ENCODE data around the gene GRK5.

GRK5 gene

GRCh38 chr10:119339109-119339508 is 131.7 kb downstream of the GRK5 start:
- Histone ChIP-seq H3K36me3 (ENCODE audit: low read length) (no peaks in the 10 kb centered on the region), H4K20me1 (ENCODE audit: low read depth, low read length) (no peaks in the 10 kb centered on the region), H3K9me3 (ENCODE audit: insufficient read depth, low read length) (no peaks in the 10 kb centered on the region), H3K79me2 (ENCODE audit: insufficient read depth, low read length) (no peaks in the 10 kb centered on the region), H3K9me2 (replicated peaks; ENCODE audit: insufficient read depth, low read length) (no peaks in the 10 kb centered on the region), H3F3A (ENCODE audit: insufficient read depth) (no peaks in the 10 kb centered on the region), H3K27me3 (ENCODE audit: low read length) (no peaks in the 10 kb centered on the region), H2AFZ (ENCODE audit: low read depth, low read length, severe bottlenecking) (no peak overlapping the region), H3K4me2 (ENCODE audit: low read depth, low read length, poor library complexity, severe bottlenecking) (no peak overlapping the region), H3K9ac (ENCODE audit: low read length) (no peak overlapping the region), H3K4me3 (ENCODE audit: insufficient read depth, low read length, poor library complexity, severe bottlenecking) (no peak overlapping the region), H3K27ac (ENCODE audit: low read depth, low read length) (no peak overlapping the region)
- TF ChIP-seq, protein P1, sequence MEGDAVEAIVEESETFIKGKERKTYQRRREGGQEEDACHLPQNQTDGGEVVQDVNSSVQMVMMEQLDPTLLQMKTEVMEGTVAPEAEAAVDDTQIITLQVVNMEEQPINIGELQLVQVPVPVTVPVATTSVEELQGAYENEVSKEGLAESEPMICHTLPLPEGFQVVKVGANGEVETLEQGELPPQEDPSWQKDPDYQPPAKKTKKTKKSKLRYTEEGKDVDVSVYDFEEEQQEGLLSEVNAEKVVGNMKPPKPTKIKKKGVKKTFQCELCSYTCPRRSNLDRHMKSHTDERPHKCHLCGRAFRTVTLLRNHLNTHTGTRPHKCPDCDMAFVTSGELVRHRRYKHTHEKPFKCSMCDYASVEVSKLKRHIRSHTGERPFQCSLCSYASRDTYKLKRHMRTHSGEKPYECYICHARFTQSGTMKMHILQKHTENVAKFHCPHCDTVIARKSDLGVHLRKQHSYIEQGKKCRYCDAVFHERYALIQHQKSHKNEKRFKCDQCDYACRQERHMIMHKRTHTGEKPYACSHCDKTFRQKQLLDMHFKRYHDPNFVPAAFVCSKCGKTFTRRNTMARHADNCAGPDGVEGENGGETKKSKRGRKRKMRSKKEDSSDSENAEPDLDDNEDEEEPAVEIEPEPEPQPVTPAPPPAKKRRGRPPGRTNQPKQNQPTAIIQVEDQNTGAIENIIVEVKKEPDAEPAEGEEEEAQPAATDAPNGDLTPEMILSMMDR (IDR thresholded peaks at IDR 0.05; ENCODE audit: insufficient read depth, low read length, poor library complexity, severe bottlenecking) = no peak
- TF ChIP-seq EZH2phosphoT487 (conservative IDR thresholded peaks at IDR 0.05; ENCODE audit: low read length) = no peak

- no peak overlapping the region for H3K27ac ChIP-seq (ENCODE audit: low read depth, low read length)
- no peaks in the 10 kb centered on the region for H3K27me3 ChIP-seq (ENCODE audit: low read length)
- H3K36me3 ChIP-seq (ENCODE audit: low read length) = no peaks in the 10 kb centered on the region
- H3K79me2 ChIP-seq (ENCODE audit: insufficient read depth, low read length) = no peaks in the 10 kb centered on the region
- no peak overlapping the region for H3K9ac ChIP-seq (ENCODE audit: low read length)
- H3F3A ChIP-seq (ENCODE audit: insufficient read depth) = no peaks in the 10 kb centered on the region
- no peaks in the 10 kb centered on the region for H4K20me1 ChIP-seq (ENCODE audit: low read depth, low read length)
- no peaks in the 10 kb centered on the region for H3K9me2 ChIP-seq (replicated peaks; ENCODE audit: insufficient read depth, low read length)
- no peak overlapping the region for H3K4me2 ChIP-seq (ENCODE audit: low read depth, low read length, poor library complexity, severe bottlenecking)
- no peaks in the 10 kb centered on the region for H3K9me3 ChIP-seq (ENCODE audit: insufficient read depth, low read length)
- TF ChIP-seq EZH2phosphoT487 (conservative IDR thresholded peaks at IDR 0.05; ENCODE audit: low read length) = no peak
- TF ChIP-seq, protein P1 (IDR thresholded peaks at IDR 0.05; ENCODE audit: insufficient read depth, low read length, poor library complexity, severe bottlenecking) = no peak
- H2AFZ ChIP-seq (ENCODE audit: low read depth, low read length, severe bottlenecking) = no peak overlapping the region
- H3K4me3 ChIP-seq (ENCODE audit: insufficient read depth, low read length, poor library complexity, severe bottlenecking) = no peak overlapping the region
Measured at GRCh38 chr10:119340893-119341458, 133.6 kb downstream of the GRK5 start.

GRCh38 chr10:119341459-119342301 is 134.3 kb downstream of the GRK5 start:
- H2AFZ ChIP-seq (ENCODE audit: low read depth, low read length, severe bottlenecking) = no peak overlapping the region
- H3K79me2 ChIP-seq (ENCODE audit: insufficient read depth, low read length) = no peaks in the 10 kb centered on the region
- H3F3A ChIP-seq (ENCODE audit: insufficient read depth) = no peaks in the 10 kb centered on the region
- H4K20me1 ChIP-seq (ENCODE audit: low read depth, low read length) = no peaks in the 10 kb centered on the region
- H3K36me3 ChIP-seq (ENCODE audit: low read length) = no peaks in the 10 kb centered on the region
- H3K9me2 ChIP-seq (replicated peaks; ENCODE audit: insufficient read depth, low read length) = no peaks in the 10 kb centered on the region
- no peaks in the 10 kb centered on the region for H3K9me3 ChIP-seq (ENCODE audit: insufficient read depth, low read length)
- no peak overlapping the region for H3K9ac ChIP-seq (ENCODE audit: low read length)
- H3K4me3 ChIP-seq (ENCODE audit: insufficient read depth, low read length, poor library complexity, severe bottlenecking) = no peak overlapping the region
- no peaks in the 10 kb centered on the region for H3K27me3 ChIP-seq (ENCODE audit: low read length)
- H3K4me2 ChIP-seq (ENCODE audit: low read depth, low read length, poor library complexity, severe bottlenecking) = no peak overlapping the region
- H3K27ac ChIP-seq (ENCODE audit: low read depth, low read length) = no peak overlapping the region
- TF ChIP-seq, protein P1 (IDR thresholded peaks at IDR 0.05; ENCODE audit: insufficient read depth, low read length, poor library complexity, severe bottlenecking) = no peak
- TF ChIP-seq EZH2phosphoT487 (conservative IDR thresholded peaks at IDR 0.05; ENCODE audit: low read length) = no peak
